SK-N-DZ (cell line): ENCODE results near the gene CAPRIN2.

ENCODE experiments used
- DNase-seq: peaks from one replicate; pipeline ENCODE4 v3.0.0-alpha.2; 2015; ENCODE audit warnings: low spot score

The CAPRIN2 gene

GRCh38 chr12:30764251-30764650 lies 9.5 kb upstream of the CAPRIN2 start:
- no peak for DNase-seq

DNA sequence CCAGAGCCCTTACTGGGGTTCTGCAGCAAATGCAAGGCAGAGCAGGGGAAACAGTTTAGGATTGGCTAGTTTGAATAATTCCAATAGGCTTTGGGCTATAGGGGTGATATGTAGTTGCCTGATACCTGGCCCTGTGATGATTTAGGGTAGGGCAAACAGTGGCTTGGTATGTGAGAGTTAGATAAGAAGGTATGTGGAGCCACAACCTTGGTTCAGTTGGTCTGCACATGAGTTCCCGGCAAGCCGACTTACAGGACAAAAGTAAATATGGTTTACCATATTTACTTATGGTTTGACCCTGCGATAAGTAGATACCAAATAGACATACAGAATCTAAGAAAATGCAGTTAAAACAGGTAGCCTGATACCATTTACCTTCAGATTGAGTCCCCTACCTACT lies 8.3 kb upstream of the CAPRIN2 start:
- no peak for DNase-seq

DNA sequence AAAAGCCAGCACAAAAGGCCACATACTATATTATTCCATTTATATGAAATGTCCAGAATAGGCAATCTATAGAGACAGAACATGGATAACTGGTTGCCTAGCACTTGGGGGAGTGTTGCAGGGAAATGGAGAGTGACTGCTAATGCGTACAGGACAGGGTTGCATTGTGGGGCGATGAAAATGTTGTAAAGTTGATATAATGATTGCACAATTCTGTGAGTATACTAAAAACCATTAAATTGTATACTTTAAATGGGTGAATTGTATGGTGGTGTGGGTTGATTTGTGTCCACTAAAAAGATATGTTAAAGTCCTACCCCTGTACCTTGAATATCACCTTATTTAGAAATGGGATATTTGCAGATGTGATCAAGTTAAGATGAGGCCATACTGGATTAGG lies 7.0 kb upstream of the CAPRIN2 start:
- no peak for DNase-seq

- DNase-seq, result no peak
Measured at GRCh38 chr12:30757316-30757715, 2.6 kb upstream of the CAPRIN2 start.

DNA sequence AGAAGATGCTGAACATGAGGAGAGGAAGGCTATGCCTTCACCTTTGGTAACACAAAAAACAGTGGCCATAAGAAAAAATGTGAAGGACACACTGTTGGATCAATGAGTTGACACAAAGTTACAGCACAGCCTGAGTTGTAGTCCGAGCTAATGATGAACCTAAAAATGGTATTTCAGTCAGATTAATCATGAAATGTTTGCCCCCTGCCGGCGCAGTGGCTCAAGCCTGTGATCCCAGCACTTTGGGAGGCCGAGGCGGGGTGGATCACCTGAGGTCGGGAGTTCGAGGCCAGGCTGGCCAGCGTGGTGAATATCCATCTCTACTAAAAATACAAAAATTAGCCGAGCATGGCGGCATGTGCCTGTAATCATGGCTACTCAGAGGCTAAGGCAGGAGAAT lies 1.3 kb upstream of the CAPRIN2 start:
- no peak for DNase-seq

GRCh38 chr12:30755395-30755762 lies 628 bp upstream of the CAPRIN2 start:
- DNase-seq, result no peak

DNA sequence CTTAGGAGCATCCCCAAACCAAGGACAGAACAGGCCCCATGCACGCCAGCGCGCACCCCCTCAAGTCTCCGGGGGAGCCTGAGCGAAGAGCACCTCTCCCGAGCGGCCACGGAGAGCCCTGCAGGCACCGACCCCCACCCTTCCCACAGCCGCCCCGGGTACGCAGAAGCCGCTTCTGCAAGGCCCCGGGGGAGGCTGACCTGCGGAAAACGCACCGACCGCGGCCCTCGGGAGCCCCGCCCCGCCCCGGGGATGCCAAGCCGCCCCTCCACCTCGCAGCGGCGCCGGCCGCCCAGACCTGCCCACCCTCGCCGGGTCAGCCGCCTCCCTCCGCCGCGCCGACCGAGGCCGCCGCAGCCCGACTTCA lies 385 bp downstream of the CAPRIN2 start:
- DNase-seq, result no peak

GRCh38 chr12:30753751-30754382 lies 884 bp downstream of the CAPRIN2 start:
- DNase-seq, result peak; percentile 57

GRCh38 chr12:30753233-30753632 lies 1.5 kb downstream of the CAPRIN2 start:
- peak; percentile 77 for DNase-seq

DNA sequence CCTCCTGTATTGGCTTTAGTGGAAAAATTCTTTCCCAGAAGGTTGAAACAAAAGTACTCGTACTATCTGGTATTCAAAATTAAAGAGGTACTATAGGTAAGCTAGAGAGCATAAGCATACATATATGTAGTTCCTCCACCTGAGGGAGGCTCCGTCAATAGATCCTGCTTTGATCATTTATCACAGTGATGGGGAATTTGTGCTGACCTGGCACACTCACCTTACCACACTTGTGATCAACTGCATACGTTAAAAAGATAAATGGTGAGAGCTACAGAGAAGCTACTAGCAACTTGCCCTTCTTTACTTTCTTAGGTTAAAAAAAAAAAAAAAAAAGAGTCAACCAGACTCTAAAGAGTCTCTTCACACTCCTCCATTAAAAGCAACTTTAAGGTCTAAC lies 2.5 kb downstream of the CAPRIN2 start:
- DNase-seq, result no peak

DNA sequence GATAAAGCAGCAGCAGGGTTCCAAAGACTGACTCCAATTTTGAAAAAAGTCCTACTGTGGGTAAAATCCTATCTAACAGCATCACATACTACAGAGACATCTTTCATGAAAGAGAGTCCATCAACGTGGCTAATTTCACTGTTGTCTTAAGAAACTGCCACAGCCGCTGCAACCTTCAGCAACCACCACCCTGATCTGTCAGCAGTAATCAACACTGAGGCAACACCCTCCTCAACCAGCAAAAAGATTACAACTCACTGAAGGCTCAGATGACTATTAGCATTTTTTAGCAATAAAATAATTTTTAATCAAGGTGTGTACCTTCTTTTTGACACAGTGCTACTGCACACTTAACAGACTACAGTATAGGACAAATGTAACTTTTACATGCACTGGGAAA lies 6.6 kb downstream of the CAPRIN2 start:
- DNase-seq, result no peak

DNA sequence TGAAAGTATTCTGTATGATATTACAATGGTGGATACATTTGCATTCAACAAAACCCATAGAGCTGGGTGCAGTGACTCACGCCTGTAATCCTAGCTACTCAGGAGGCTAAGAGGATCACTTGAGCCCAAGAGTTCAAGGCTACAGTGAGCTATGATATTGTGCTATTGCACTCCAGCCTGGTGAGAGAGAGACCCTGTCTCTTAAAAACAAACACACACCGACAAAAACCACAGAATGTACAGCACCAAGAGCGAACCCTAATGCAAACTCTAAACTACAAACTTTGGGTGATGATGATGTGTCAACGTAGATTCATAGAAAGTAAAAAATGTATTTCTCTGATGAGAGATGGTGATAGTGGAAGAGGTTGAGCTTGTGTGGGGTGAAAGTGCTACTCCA lies 8.6 kb downstream of the CAPRIN2 start:
- no peak for DNase-seq

DNA sequence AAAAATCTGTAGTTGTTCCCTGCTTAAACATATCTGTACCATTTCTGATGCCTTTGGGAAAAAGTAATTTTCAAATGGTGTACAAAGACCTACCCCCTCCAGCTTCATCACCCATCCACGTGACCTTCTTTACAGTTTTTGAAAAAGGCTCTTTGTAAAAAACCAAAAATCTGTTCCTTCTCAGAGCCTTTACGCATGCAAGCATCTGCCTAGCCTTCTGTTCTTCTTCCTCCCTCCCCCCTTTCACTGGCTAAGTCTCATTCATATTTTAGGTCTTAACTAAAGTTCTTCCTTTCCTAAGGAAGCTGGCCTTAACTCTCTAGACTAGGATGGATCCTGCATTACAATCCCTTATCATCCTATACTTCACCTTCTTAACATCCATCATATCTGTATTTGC lies 10.4 kb downstream of the CAPRIN2 start:
- DNase-seq, result no peak

GRCh38 chr12:30740274-30740673 lies 14.5 kb downstream of the CAPRIN2 start:
- no peak for DNase-seq

- no peak for DNase-seq
Measured at GRCh38 chr12:30739020-30739419, 15.7 kb downstream of the CAPRIN2 start.

DNA sequence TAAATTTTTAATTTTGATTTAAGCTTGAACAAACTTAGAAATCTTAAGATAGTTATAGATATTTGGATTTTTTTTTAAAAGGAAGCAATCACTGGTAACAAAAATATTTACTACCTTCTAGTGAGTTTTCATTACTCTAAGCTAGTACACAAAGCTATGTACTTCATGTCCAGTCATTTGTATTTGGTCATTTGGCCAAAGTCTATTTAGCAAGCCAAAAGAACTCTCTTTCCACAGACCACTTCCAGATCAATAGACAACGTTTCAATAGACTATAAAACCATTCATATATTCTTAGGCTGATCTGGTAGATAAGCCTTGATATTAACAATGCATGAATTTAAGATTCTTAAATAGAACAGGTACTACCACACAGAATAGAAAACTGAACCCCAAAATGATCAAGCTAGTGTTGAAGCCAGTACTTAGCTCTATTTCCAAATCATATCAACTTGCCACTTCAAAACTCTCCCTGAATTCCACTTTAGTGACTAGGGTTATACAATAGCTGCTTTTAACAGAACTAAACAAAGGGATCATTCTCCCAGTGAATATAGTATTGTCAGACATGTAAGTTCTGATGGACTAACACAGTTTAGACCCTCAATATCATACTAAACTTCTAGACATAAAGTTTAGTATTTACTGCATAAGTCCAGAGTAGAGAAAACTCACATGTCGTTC lies 21.7 kb downstream of the CAPRIN2 start:
- no peak for DNase-seq

DNA sequence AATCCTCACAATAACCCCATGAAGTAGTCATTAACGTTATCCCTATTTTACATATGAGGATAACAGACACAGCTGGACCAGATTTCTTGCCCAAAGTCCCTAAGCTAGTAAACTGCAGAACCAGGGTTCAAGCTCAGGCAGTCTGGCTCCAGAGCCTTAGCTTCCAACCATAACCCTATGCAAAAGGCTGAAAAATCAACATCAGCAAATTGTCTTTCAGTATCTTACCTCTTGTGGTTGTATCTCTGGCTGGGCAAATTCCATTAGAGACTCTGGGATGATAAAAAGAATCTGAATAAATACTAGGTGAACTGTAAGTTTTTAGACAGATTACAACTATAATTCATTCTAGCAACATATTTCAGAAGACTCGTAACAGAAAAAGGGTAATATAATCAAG lies 24.7 kb downstream of the CAPRIN2 start:
- no peak for DNase-seq

- DNase-seq, result no peak
Measured at GRCh38 chr12:30729547-30729946, 25.2 kb downstream of the CAPRIN2 start.

DNA sequence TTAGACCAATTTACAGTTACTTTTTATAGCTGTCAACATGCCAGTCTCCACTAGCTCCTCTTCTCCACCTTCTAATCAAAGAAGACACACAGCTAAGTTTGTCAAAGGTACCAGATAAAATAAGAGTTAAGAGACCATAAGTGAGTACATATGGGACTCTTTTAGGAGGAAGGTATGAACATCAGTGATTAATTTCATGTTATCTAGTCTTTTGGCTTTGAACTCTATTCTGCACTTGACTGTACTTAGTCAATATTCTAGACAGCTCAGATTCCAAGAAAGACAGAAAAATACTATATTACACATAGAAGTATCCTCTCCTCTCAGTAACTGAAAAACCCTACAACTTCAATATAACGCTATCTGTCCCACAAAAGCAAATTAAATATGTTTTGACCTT lies 28.1 kb downstream of the CAPRIN2 start:
- DNase-seq, result no peak

DNA sequence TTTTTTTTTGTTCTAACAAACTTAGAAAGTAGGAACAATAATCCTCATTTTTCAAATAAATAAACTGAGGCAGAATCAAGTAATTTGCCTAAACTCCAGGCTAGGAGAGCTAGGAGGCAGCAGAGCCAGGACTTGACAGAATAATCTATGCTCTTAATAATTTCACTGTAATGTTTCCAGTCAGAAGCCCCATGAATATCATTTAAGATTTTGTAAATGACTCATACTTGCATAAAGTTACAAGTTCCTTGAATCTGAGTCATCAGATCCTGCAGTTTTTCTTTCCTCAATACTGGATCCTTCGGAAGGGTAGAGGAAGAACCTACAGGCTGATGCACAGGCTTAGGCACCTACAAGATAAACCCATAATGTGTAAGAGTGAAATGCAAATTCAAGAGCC lies 29.0 kb downstream of the CAPRIN2 start:
- no peak for DNase-seq

DNA sequence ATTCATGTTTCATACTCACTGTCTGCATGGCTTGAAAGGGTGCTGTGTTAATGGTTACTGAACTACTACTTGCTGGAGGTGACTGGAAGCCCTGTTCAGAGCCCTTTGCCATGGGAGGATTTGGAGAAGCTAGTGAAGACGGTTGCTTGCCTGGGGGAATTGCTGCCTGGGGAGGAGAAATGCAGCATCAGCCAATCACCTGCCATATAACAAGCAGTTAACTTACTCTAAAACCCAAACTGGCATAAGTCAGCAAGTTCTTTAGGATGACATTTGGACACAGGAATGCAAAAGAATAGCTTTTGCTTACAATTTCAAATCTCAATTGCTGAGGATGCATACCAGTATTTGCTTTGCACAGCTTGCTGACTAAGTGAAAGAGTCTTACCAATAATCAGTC lies 35.7 kb downstream of the CAPRIN2 start:
- DNase-seq, result no peak

DNA sequence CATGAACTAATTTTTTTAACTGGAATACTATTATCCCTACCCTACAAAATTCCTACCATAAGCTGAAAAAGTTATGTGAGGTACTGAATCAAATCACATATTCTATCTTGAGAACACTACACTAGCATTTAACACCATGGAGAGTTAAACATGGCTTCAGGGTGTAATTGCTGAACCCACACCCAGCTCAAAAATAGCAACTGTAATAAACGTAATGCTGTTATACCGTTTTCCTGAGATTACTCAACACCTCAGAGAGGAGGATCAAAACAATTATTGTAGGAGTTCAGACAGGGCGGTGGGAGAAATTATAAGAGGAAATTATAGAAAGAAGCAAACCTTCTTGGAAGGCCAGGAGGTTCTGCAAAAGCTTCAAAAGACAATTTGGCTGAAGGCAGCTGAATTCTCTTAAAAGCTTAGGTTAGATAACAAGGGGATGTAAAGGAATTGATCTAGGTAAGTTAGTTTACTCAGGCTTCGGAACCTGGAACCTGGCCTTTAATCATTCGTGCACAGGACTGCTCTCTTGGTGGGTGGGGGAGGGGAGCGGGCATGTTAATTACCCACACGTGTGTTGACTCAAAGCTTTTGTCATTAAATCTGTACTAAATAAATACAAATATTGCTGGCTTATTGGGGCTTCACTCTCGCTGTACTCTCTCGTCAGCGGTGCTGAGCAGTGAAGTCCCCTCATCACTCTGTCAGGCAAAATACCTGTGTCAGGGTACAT lies 47.0 kb downstream of the CAPRIN2 start:
- DNase-seq, result no peak

DNA sequence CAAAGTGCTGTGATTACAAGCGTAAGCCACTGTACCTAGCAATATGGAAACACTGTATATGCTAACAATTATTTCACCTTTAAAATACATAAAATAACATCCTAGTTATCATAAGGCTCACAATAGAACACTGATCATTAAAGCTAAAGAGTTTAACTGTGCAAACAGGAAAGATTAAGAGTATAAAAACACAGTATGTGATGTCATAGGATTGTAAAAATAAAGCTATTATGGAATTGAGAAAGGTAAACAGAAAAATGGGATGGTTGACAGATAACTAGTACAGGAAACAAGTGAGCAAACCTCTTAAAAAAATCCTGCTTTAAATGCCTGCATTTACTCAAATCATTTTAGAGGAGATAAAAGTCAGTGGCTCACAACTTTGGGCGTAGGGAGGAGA lies 48.3 kb downstream of the CAPRIN2 start:
- DNase-seq, result no peak
